IMR-90 (cell line): ENCODE data around the gene SEMA3E. TPM values are rescaled to one million over a fixed set of nuclear protein-coding genes. Genes with fewer than 3 reads are reported as not detected.

Experiments
- ATAC-seq: fragments of 200-7000 bp; cut with Tn5 transposase; 2 replicates; pipeline ENCODE4 v1.9.1; 2020; ENCODE audit warnings: low read depth, mild to moderate bottlenecking, moderate library complexity
- BruUV-seq: library from RNA; stranded (reverse); fragments of 400-500 nt; replicated peaks from 2 replicates; lab custom pipeline; 2021; lab: Mats Ljungman, UMichigan
- CTCF ChIA-PET: fragments of 300-600 bp; formaldehyde crosslinking; extraction: SDS; loops from one replicate; lab custom pipeline; 2021; ENCODE audit warnings: antibody characterized with exemption; lab: Yijun Ruan, JAX
- POLR2A ChIA-PET: fragments of 300-600 bp; sonication (Branson Sonifier 250); formaldehyde crosslinking; loops from one replicate; lab custom pipeline; 2022; ENCODE audit warnings: antibody characterized with exemption; ENCODE audit not compliant: unreplicated experiment; lab: Charles Lee
- DNase-seq: peaks from one replicate; pipeline ENCODE4 v3.0.0; 2013
- H2AFZ ChIP-seq: replicated peaks from 2 replicates; pipeline ENCODE3; 2013; ENCODE audit warnings: low read length, mild to moderate bottlenecking; ENCODE audit not compliant: poor library complexity
- H2AK5ac ChIP-seq: 2 replicates; pipeline ENCODE4 v1.6.1; 2013; ENCODE audit warnings: low read depth, low read length, inconsistent platforms
- H2AK9ac ChIP-seq: replicated peaks from 2 replicates; pipeline ENCODE3; 2013; ENCODE audit warnings: mild to moderate bottlenecking, low read depth, low read length, moderate library complexity; ENCODE audit not compliant: poor library complexity
- H2BK120ac ChIP-seq: 2 replicates; pipeline ENCODE4 v1.6.1; 2013; ENCODE audit warnings: low read depth, low read length, inconsistent platforms
- H2BK15ac ChIP-seq: 3 replicates; pipeline ENCODE4 v1.6.1; 2013; ENCODE audit warnings: low read depth, low read length, inconsistent platforms
- H2BK20ac ChIP-seq: 2 replicates; pipeline ENCODE4 v1.6.1; 2013; ENCODE audit warnings: low read depth, mild to moderate bottlenecking, inconsistent platforms, low read length, moderate library complexity
- H2BK5ac ChIP-seq: 2 replicates; pipeline ENCODE4 v1.6.1; 2013; ENCODE audit warnings: mild to moderate bottlenecking, low read depth, low read length, inconsistent platforms; ENCODE audit not compliant: poor library complexity, severe bottlenecking
- H3K14ac ChIP-seq: replicated peaks from 2 replicates; pipeline ENCODE4 v1.6.1; 2013; ENCODE audit warnings: low read depth, low read length, inconsistent platforms
- H3K18ac ChIP-seq: 2 replicates; pipeline ENCODE4 v1.6.1; 2013; ENCODE audit warnings: low read depth, low read length, control low read depth
- H3K23ac ChIP-seq: 2 replicates; pipeline ENCODE4 v1.6.1; 2013; ENCODE audit warnings: low read depth, low read length, inconsistent platforms
- H3K27ac ChIP-seq: 2 replicates; pipeline ENCODE4 v1.5.1; 2013; ENCODE audit warnings: mild to moderate bottlenecking, control low read depth, low read length; ENCODE audit not compliant: insufficient read depth
- H3K27me3 ChIP-seq: 2 replicates; pipeline ENCODE4 v1.6.1; 2013; ENCODE audit warnings: low read length; ENCODE audit not compliant: control insufficient read depth, insufficient read depth
- H3K36me3 ChIP-seq: 2 replicates; pipeline ENCODE4 v1.6.1; 2013; ENCODE audit warnings: low read length, mixed read lengths; ENCODE audit not compliant: control insufficient read depth, insufficient read depth
- H3K4ac ChIP-seq: 2 replicates; pipeline ENCODE4 v1.6.1; 2013; ENCODE audit warnings: low read depth, low read length, inconsistent platforms
- H3K4me1 ChIP-seq: 2 replicates; pipeline ENCODE4 v1.6.1; 2013; ENCODE audit warnings: low read length, mixed read lengths; ENCODE audit not compliant: control insufficient read depth, insufficient read depth
- H3K4me2 ChIP-seq: 2 replicates; pipeline ENCODE4 v1.6.1; 2013; ENCODE audit warnings: low read depth, mild to moderate bottlenecking, control low read depth, low read length, moderate library complexity
- H3K4me3 ChIP-seq: 2 replicates; pipeline ENCODE4 v1.5.1; 2013; ENCODE audit warnings: low read depth, mild to moderate bottlenecking, control low read depth, low read length, moderate library complexity; ENCODE audit not compliant: insufficient read depth
- H3K56ac ChIP-seq: 2 replicates; pipeline ENCODE4 v1.6.1; 2013; ENCODE audit warnings: low read length, inconsistent platforms; ENCODE audit not compliant: insufficient read depth; ENCODE audit errors: extremely low read depth
- H3K79me1 ChIP-seq, 2 experiments: 2 replicates each; pipeline ENCODE4 v1.6.1; 2013; ENCODE audit warnings: low read length in 2 of 2, inconsistent platforms in 1 of 2, low read depth in 1 of 2
- H3K9ac ChIP-seq: 2 replicates; pipeline ENCODE4 v1.6.1; 2013; ENCODE audit warnings: low read depth, low read length, control low read depth
- H3K9me1 ChIP-seq: 2 replicates; pipeline ENCODE4 v1.6.1; 2013; ENCODE audit warnings: low read length, inconsistent platforms; ENCODE audit not compliant: insufficient read depth
- H3K9me3 ChIP-seq: 2 replicates; pipeline ENCODE4 v1.6.1; 2013; ENCODE audit warnings: low read length; ENCODE audit not compliant: control insufficient read depth, insufficient read depth
- H4K20me1 ChIP-seq: 2 replicates; pipeline ENCODE4 v1.6.1; 2013; ENCODE audit warnings: low read length, inconsistent platforms; ENCODE audit not compliant: insufficient read depth
- H4K5ac ChIP-seq: 2 replicates; pipeline ENCODE4 v1.6.1; 2013; ENCODE audit warnings: mild to moderate bottlenecking, low read depth, low read length, control low read depth
- H4K8ac ChIP-seq, 2 experiments: 2 replicates each; pipeline ENCODE4 v1.6.1; 2013; ENCODE audit warnings: low read depth in 2 of 2, low read length in 2 of 2, control low read depth in 1 of 2, inconsistent platforms in 1 of 2
- H4K91ac ChIP-seq: 2 replicates; pipeline ENCODE4 v1.6.1; 2013; ENCODE audit warnings: low read depth, low read length, inconsistent platforms; ENCODE audit not compliant: insufficient read depth
- BHLHE40 ChIP-seq: fragments of 150-350 bp; IDR thresholded peaks from 2 replicates; pipeline ENCODE4 v1.6.1; 2016; ENCODE audit warnings: mild to moderate bottlenecking, low read depth, low read length
- CEBPB ChIP-seq: IDR thresholded peaks from 2 replicates; pipeline ENCODE4 v1.6.1; 2012; ENCODE audit warnings: low read depth, low read length, improper control_type of control experiment
- CHD1 ChIP-seq: IDR thresholded peaks from 2 replicates; pipeline ENCODE4 v1.6.1; 2012; ENCODE audit warnings: low read depth, low read length, improper control_type of control experiment
- FOS ChIP-seq: fragments of 150-350 bp; IDR thresholded peaks from 2 replicates; pipeline ENCODE4 v1.6.1; 2016; ENCODE audit warnings: low read depth, low read length
- MAFK ChIP-seq: IDR thresholded peaks from 2 replicates; pipeline ENCODE4 v1.6.1; 2012; ENCODE audit warnings: low read depth, low read length, improper control_type of control experiment
- MAZ ChIP-seq: IDR thresholded peaks from 2 replicates; pipeline ENCODE4 v1.6.1; 2012; ENCODE audit warnings: low read depth, mild to moderate bottlenecking, low read length, improper control_type of control experiment, moderate library complexity, borderline replicate concordance
- MXI1 ChIP-seq: IDR thresholded peaks from 2 replicates; pipeline ENCODE4 v1.6.1; 2012; ENCODE audit warnings: low read depth, mild to moderate bottlenecking, low read length, moderate library complexity, borderline replicate concordance
- NFE2L2 ChIP-seq: fragments of 150-350 bp; IDR thresholded peaks from 2 replicates; pipeline ENCODE4 v1.6.1; 2016; ENCODE audit warnings: low read depth, mild to moderate bottlenecking, low read length
- POLR2A ChIP-seq: IDR thresholded peaks from 2 replicates; pipeline ENCODE4 v1.6.1; 2012; ENCODE audit warnings: mild to moderate bottlenecking, low read depth, low read length
- RAD21 ChIP-seq: IDR thresholded peaks from 2 replicates; pipeline ENCODE4 v1.6.1; 2012; ENCODE audit warnings: low read length, improper control_type of control experiment
- RCOR1 ChIP-seq: IDR thresholded peaks from 2 replicates; pipeline ENCODE4 v1.6.1; 2012; ENCODE audit warnings: mild to moderate bottlenecking, low read length, improper control_type of control experiment; ENCODE audit not compliant: insufficient replicate concordance
- RFX5 ChIP-seq: IDR thresholded peaks from 2 replicates; pipeline ENCODE4 v1.8.0; 2012; ENCODE audit warnings: low read depth, mild to moderate bottlenecking, low read length, moderate library complexity
- SMC3 ChIP-seq: fragments of 150-350 bp; IDR thresholded peaks from 2 replicates; pipeline ENCODE4 v1.6.1; 2016; ENCODE audit warnings: low read depth, mild to moderate bottlenecking, antibody characterized with exemption, low read length, moderate library complexity
- USF2 ChIP-seq: fragments of 150-350 bp; IDR thresholded peaks from 2 replicates; pipeline ENCODE4 v1.6.1; 2017; ENCODE audit warnings: mild to moderate bottlenecking, antibody characterized with exemption, low read length, low read depth
- WGBS, 2 experiments: methylation state at CpG; one replicate each; pipeline versions ENCODE4 v1.1.5 to v1.1.7; 2013; ENCODE audit warnings: missing lambda C conversion rate in 2 of 2; ENCODE audit not compliant: insufficient read length in 1 of 2; ENCODE audit errors: extremely low coverage in 2 of 2; 5-methylcytosine and 5-hydroxymethylcytosine counted together
- dilution Hi-C: fragments of 300-500 bp; cut with HindIII; formaldehyde crosslinking; loops from one replicate; pipeline ENCODE4 v1.14.3; 2018; ENCODE audit warnings: low sequenced_read_pairs; ENCODE audit not compliant: unreplicated experiment
- in situ Hi-C: fragments of 300-500 bp; cut with MboI; formaldehyde crosslinking; loops from 3 replicates; pipeline ENCODE4 v1.14.3; 2019; ENCODE audit warnings: low sequenced_read_pairs, inconsistent platforms, mixed read lengths
- intact Hi-C: fragments of 100-400 bp; cut with micrococcal nuclease; formaldehyde crosslinking; loops from 2 replicates; pipeline ENCODE4 v1.10.0; 2022
- polyA plus RNA-seq, 3 experiments: library from polyadenylated mRNA; depleted of rRNA; stranded (reverse); fragments of >200 nt; gene quantifications; 2 replicates each; pipeline ENCODE4 v1.2.3, GENCODE V29; 2012; ENCODE audit warnings: low replicate concordance in 1 of 3
- total RNA-seq: library from RNA; depleted of rRNA; stranded (reverse); fragments of >200 nt; gene quantifications from 2 replicates; pipeline ENCODE4 v1.2.3, GENCODE V29; 2012
- TF ChIP-seq, protein P1 (sequence below): conservative IDR thresholded peaks from 2 replicates; pipeline ENCODE4 v1.5.1; 2012; ENCODE audit warnings: mild to moderate bottlenecking, low read depth, low read length, improper control_type of control experiment
- TF ChIP-seq, protein P2 (sequence below): fragments of 150-350 bp; IDR thresholded peaks from 2 replicates; pipeline ENCODE4 v1.6.1; 2016; ENCODE audit warnings: low read depth, mild to moderate bottlenecking, low read length, moderate library complexity, borderline replicate concordance

SEMA3E gene
- total and polyA plus RNA-seq, 2 of the 4 experiments (the other 2 are of a cell fraction) = 0.31 to 0.72 TPM

GRCh38 chr7:83633516-83633915 lies 15.4 kb downstream of the SEMA3E start:
- ATAC-seq (no peak), DNase-seq (no peak)
- H3K18ac ChIP-seq = no peak overlapping the region
- no CpG with 5 or more reads among the region's 2 CpGs for WGBS, 2 experiments
- intact Hi-C loops = no loop called here
- no peaks in the 10 kb centered on the region for H3K36me3 ChIP-seq
- no peak overlapping the region for H3K27ac ChIP-seq
- no peaks in the 10 kb centered on the region for H4K20me1 ChIP-seq
- no peaks in the 10 kb centered on the region for H3K79me1 ChIP-seq
- no peak overlapping the region for H3K4me2 ChIP-seq
- TF ChIP-seq, protein P1, sequence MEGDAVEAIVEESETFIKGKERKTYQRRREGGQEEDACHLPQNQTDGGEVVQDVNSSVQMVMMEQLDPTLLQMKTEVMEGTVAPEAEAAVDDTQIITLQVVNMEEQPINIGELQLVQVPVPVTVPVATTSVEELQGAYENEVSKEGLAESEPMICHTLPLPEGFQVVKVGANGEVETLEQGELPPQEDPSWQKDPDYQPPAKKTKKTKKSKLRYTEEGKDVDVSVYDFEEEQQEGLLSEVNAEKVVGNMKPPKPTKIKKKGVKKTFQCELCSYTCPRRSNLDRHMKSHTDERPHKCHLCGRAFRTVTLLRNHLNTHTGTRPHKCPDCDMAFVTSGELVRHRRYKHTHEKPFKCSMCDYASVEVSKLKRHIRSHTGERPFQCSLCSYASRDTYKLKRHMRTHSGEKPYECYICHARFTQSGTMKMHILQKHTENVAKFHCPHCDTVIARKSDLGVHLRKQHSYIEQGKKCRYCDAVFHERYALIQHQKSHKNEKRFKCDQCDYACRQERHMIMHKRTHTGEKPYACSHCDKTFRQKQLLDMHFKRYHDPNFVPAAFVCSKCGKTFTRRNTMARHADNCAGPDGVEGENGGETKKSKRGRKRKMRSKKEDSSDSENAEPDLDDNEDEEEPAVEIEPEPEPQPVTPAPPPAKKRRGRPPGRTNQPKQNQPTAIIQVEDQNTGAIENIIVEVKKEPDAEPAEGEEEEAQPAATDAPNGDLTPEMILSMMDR = no peak
- TF ChIP-seq FOS (no peak), RCOR1 (no peak), BHLHE40 (no peak), MAFK (no peak), SMC3 (no peak), CHD1 (no peak), POLR2A (no peak), MXI1 (no peak), RFX5 (no peak), CEBPB (no peak), RAD21 (no peak), NFE2L2 (no peak), USF2 (no peak), MAZ (no peak)
- TF ChIP-seq, protein P2, sequence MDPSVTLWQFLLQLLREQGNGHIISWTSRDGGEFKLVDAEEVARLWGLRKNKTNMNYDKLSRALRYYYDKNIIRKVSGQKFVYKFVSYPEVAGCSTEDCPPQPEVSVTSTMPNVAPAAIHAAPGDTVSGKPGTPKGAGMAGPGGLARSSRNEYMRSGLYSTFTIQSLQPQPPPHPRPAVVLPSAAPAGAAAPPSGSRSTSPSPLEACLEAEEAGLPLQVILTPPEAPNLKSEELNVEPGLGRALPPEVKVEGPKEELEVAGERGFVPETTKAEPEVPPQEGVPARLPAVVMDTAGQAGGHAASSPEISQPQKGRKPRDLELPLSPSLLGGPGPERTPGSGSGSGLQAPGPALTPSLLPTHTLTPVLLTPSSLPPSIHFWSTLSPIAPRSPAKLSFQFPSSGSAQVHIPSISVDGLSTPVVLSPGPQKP = no peak
- ChIA-PET CTCF (no interaction called here), POLR2A (no interaction called here)
- H2AFZ ChIP-seq = no peak overlapping the region
- no peak overlapping the region for H3K14ac ChIP-seq
- H3K4ac ChIP-seq = no peak overlapping the region
- no peak overlapping the region for H2BK15ac ChIP-seq
- BruUV-seq = no TSS peak
- H2AK5ac ChIP-seq = no peak overlapping the region
- H2BK5ac ChIP-seq = no peak overlapping the region
- H3K9me3 ChIP-seq = no peaks in the 10 kb centered on the region
- no peak overlapping the region for H4K91ac ChIP-seq
- in situ Hi-C loops = no loop called here
- H3K27me3 ChIP-seq = no peaks in the 10 kb centered on the region
- no peak overlapping the region for H2BK20ac ChIP-seq
- H3K9ac ChIP-seq = no peak overlapping the region
- no peak overlapping the region for H2BK120ac ChIP-seq
- H3K56ac ChIP-seq = no peak overlapping the region
- dilution Hi-C loops = no loop called here
- no peak overlapping the region for H4K8ac ChIP-seq
- H3K4me1 ChIP-seq = no peaks in the 10 kb centered on the region
- H3K9me1 ChIP-seq = no peaks in the 10 kb centered on the region
- no peak overlapping the region for H3K4me3 ChIP-seq
- no peak overlapping the region for H2AK9ac ChIP-seq
- no peak overlapping the region for H3K23ac ChIP-seq
- H4K5ac ChIP-seq = no peak overlapping the region
